Endothelial cell of umbilical vein (primary cell): ENCODE results near the gene MIGA1. TPM values are rescaled to one million over a fixed set of nuclear protein-coding genes. Genes with fewer than 3 reads are reported as not detected.
"Not testable (repeated sequence)": the region's sequence is repeated elsewhere in the genome, so short reads cannot be mapped to it uniquely, and the experiment has no call there.

Experiments used
- BruUV-seq: library from RNA; stranded (reverse); fragments of 400-500 nt; replicated peaks from 2 replicates; lab custom pipeline; 2021; lab: Mats Ljungman, UMichigan
- CTCF ChIA-PET: fragments of 300-600, 350-600 bp; sonication (Branson Sonifier 250); formaldehyde crosslinking; loops from one replicate; lab custom pipeline; 2021; ENCODE audit warnings: antibody characterized with exemption, inconsistent platforms; lab: Charles Lee
- POLR2A ChIA-PET: fragments of 300-600, 350-600 bp; sonication (Branson Sonifier 250); formaldehyde crosslinking; loops from one replicate; lab custom pipeline; 2021; ENCODE audit warnings: antibody characterized with exemption, inconsistent platforms; lab: Charles Lee
- DNase-seq: peaks from one replicate; pipeline ENCODE4 v3.0.0-alpha.2; 2011; ENCODE audit warnings: low read depth, low spot score
- FAIRE-seq: peaks from 2 replicates; lab custom pipeline; 2011; peaks lifted over from hg19 to GRCh38; lab: Jason Lieb, UNC
- H2AFZ ChIP-seq: 2 replicates; pipeline ENCODE4 v1.6.0; 2012; ENCODE audit warnings: low read depth, low read length, control low read depth, inconsistent platforms
- H3K27ac ChIP-seq: 2 replicates; pipeline ENCODE4 v1.5.1; 2011; ENCODE audit warnings: low read depth, mild to moderate bottlenecking, control low read depth, low read length, moderate library complexity; ENCODE audit not compliant: insufficient read depth
- H3K27me3 ChIP-seq, 2 experiments: 2 replicates each; pipeline versions ENCODE4 v1.6.0 to v1.6.1; 2011; ENCODE audit warnings: low read length in 2 of 2, mixed read lengths in 1 of 2; ENCODE audit not compliant: control insufficient read depth in 2 of 2, insufficient read depth in 2 of 2
- H3K36me3 ChIP-seq, 2 experiments: 2 replicates in 1 of 2; 3 replicates in 1 of 2; pipeline ENCODE4 v1.5.1; 2011; ENCODE audit warnings: low read length in 2 of 2, mild to moderate bottlenecking in 1 of 2, moderate library complexity in 1 of 2; ENCODE audit not compliant: control insufficient read depth in 2 of 2, insufficient read depth in 2 of 2; ENCODE audit errors: extremely low read depth in 1 of 2
- H3K4me1 ChIP-seq: 3 replicates; pipeline ENCODE4 v1.5.1; 2011; ENCODE audit warnings: mild to moderate bottlenecking, low read length; ENCODE audit not compliant: control insufficient read depth, insufficient read depth; ENCODE audit errors: extremely low read depth
- H3K4me2 ChIP-seq: 2 replicates; pipeline ENCODE4 v1.6.1; 2011; ENCODE audit warnings: low read length, control low read depth, mixed read lengths; ENCODE audit not compliant: insufficient read depth
- H3K4me3 ChIP-seq, 3 experiments: fragments of 200-600 bp in 1 of 3; sonication (generic), shearing (Covaris generic) in 1 of 3; replicated peaks in 1 of 3; 2 replicates each; pipeline ENCODE4 v1.5.1; 2011 to 2016; ENCODE audit warnings: control low read depth in 3 of 3, low read length in 3 of 3, mild to moderate bottlenecking in 2 of 3, inconsistent platforms in 1 of 3, low read depth in 1 of 3, moderate library complexity in 1 of 3; ENCODE audit not compliant: insufficient read depth in 1 of 3
- H3K79me2 ChIP-seq: 2 replicates; pipeline ENCODE4 v1.6.0; 2012; ENCODE audit warnings: low read length, inconsistent platforms; ENCODE audit not compliant: control insufficient read depth, insufficient read depth
- H3K9ac ChIP-seq: replicated peaks from 2 replicates; pipeline ENCODE3; 2011; ENCODE audit warnings: low read length, control low read depth; ENCODE audit not compliant: insufficient read depth; ENCODE audit errors: extremely low read depth
- H3K9me1 ChIP-seq: replicated peaks from 3 replicates; pipeline ENCODE4 v1.6.0; 2011; ENCODE audit warnings: mild to moderate bottlenecking, low read length; ENCODE audit not compliant: control insufficient read depth, insufficient read depth; ENCODE audit errors: extremely low read depth
- H3K9me3 ChIP-seq: replicated peaks from 2 replicates; pipeline ENCODE4 v1.5.1; 2012; ENCODE audit warnings: low read length, inconsistent platforms; ENCODE audit not compliant: control insufficient read depth, insufficient read depth
- H4K20me1 ChIP-seq: replicated peaks from 2 replicates; pipeline ENCODE3; 2011; ENCODE audit warnings: mild to moderate bottlenecking, low read length; ENCODE audit not compliant: control insufficient read depth, insufficient read depth; ENCODE audit errors: extremely low read depth
- EZH2 ChIP-seq: IDR thresholded peaks from 2 replicates; pipeline ENCODE4 v1.6.1; 2012; ENCODE audit warnings: borderline replicate concordance, low read depth, mild to moderate bottlenecking, moderate library complexity, low read length, inconsistent platforms; ENCODE audit not compliant: severe bottlenecking
- FOS ChIP-seq: IDR thresholded peaks from 2 replicates; pipeline ENCODE4 v1.6.1; 2011; ENCODE audit warnings: mild to moderate bottlenecking, low read length, moderate library complexity, borderline replicate concordance; ENCODE audit not compliant: insufficient read depth
- GATA2 ChIP-seq: IDR thresholded peaks from 2 replicates; pipeline ENCODE4 v1.7.0; 2011; ENCODE audit warnings: low read depth, mild to moderate bottlenecking, moderate library complexity, mixed read lengths, low read length; ENCODE audit not compliant: insufficient read length, insufficient read depth
- JUN ChIP-seq: IDR thresholded peaks from 2 replicates; pipeline ENCODE4 v1.6.1; 2011; ENCODE audit warnings: borderline replicate concordance, low read depth; ENCODE audit not compliant: insufficient read length, insufficient read depth
- MYC ChIP-seq: IDR thresholded peaks from one replicate; pipeline ENCODE4 v1.6.1; 2011; ENCODE audit warnings: mild to moderate bottlenecking, low read depth, low read length
- POLR2A ChIP-seq: IDR thresholded peaks from 2 replicates; pipeline ENCODE4 v1.6.1; 2012; ENCODE audit warnings: low read depth, mild to moderate bottlenecking, control low read depth, low read length
- POLR2AphosphoS5 ChIP-seq: IDR thresholded peaks from 2 replicates; pipeline ENCODE4 v1.6.1; 2012; ENCODE audit warnings: low read depth, mild to moderate bottlenecking, control low read depth, low read length, moderate library complexity; ENCODE audit not compliant: insufficient read depth
- dilution Hi-C: fragments of 300-500 bp; cut with MboI; formaldehyde crosslinking; loops from one replicate; pipeline ENCODE4 v1.15.0; 2019; ENCODE audit warnings: low sequenced_read_pairs; ENCODE audit not compliant: extremely low pct_ligation_motif_present
- intact Hi-C: fragments of 100-400 bp; cut with micrococcal nuclease; formaldehyde crosslinking; loops from one replicate; pipeline ENCODE4 v1.10.0; 2022
- polyA plus RNA-seq, 4 experiments: library from polyadenylated mRNA; depleted of rRNA in 3 of 4; stranded (reverse) in 3 of 4; unstranded in 1 of 4; fragments of >200 nt; gene quantifications; 2 replicates each; pipeline versions ENCODE4 v1.2.1 to v1.2.3, GENCODE V29; 2011 to 2012; ENCODE audit warnings: missing spikeins in 1 of 4
- total RNA-seq: library from RNA; stranded (reverse); gene quantifications from 2 replicates; pipeline ENCODE4 v1.2.3, GENCODE V29; 2021
- TF ChIP-seq, protein P1 (sequence below): IDR thresholded peaks from 2 replicates; pipeline ENCODE4 v1.6.1; 2011; ENCODE audit not compliant: insufficient read depth, insufficient read length
- TF ChIP-seq, protein P2 (sequence below), 2 donors: IDR thresholded peaks; 1 replicate in 1 of 2; 2 replicates in 1 of 2; pipeline ENCODE4 v1.5.1; 2011; ENCODE audit warnings: low read length in 2 of 2, mild to moderate bottlenecking in 2 of 2, moderate library complexity in 2 of 2, control low read depth in 1 of 2, inconsistent platforms in 1 of 2, low read depth in 1 of 2; ENCODE audit not compliant: insufficient read depth in 1 of 2; ENCODE audit errors: extremely low read depth in 1 of 2

The MIGA1 gene
- total and polyA plus RNA-seq, 2 donors (not counting 3 experiments of a cell fraction or from before 2014, with no cell fraction given): 2.8 to 14.6 TPM

DNA sequence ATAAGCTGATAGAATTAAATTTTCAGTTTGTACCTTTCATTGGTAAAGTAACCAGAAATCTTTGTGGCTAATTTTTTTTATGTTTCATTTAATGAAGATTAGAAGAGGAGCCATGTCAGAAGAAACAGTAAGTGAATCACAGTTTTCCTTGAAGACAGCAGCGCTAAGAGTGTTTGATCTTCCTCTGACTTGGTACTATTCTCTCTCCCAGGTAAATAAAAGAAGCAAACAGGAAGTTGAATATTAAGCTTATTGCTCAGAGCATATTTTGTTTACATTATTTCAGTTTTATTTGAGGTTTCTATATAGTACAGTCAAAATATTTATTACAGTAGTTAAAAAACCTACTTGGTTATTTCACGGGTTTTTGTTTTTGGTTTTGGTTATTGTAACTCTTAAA is 3.7 kb downstream of the MIGA1 start:
- POLR2A ChIA-PET: no interaction called here
- no peak for FAIRE-seq
- no TSS peak for BruUV-seq
- TF ChIP-seq, protein P1, sequence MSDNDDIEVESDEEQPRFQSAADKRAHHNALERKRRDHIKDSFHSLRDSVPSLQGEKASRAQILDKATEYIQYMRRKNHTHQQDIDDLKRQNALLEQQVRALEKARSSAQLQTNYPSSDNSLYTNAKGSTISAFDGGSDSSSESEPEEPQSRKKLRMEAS: no peak
- TF ChIP-seq MYC: no peak
- TF ChIP-seq, protein P2, sequence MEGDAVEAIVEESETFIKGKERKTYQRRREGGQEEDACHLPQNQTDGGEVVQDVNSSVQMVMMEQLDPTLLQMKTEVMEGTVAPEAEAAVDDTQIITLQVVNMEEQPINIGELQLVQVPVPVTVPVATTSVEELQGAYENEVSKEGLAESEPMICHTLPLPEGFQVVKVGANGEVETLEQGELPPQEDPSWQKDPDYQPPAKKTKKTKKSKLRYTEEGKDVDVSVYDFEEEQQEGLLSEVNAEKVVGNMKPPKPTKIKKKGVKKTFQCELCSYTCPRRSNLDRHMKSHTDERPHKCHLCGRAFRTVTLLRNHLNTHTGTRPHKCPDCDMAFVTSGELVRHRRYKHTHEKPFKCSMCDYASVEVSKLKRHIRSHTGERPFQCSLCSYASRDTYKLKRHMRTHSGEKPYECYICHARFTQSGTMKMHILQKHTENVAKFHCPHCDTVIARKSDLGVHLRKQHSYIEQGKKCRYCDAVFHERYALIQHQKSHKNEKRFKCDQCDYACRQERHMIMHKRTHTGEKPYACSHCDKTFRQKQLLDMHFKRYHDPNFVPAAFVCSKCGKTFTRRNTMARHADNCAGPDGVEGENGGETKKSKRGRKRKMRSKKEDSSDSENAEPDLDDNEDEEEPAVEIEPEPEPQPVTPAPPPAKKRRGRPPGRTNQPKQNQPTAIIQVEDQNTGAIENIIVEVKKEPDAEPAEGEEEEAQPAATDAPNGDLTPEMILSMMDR (IDR thresholded peaks at IDR 0.05; ENCODE audit: extremely low read depth in 1 of 2, insufficient read depth in 1 of 2, low read depth in 1 of 2, low read length in 2 of 2): no peak
- no peak for TF ChIP-seq GATA2
- no peak for TF ChIP-seq EZH2
- TF ChIP-seq POLR2AphosphoS5: no peak
- no peak for TF ChIP-seq FOS
- TF ChIP-seq POLR2A: no peak
- no peak for TF ChIP-seq JUN
- H3K9me3 ChIP-seq: no peaks in the 10 kb centered on the region
- no peaks in the 10 kb centered on the region for H3K27me3 ChIP-seq
- no peak overlapping the region for H2AFZ ChIP-seq
- no peak for DNase-seq
- dilution Hi-C loops (no loop called here), intact Hi-C loops (no loop called here)
- no peak overlapping the region for H3K4me2 ChIP-seq
- H4K20me1 ChIP-seq: no peaks in the 10 kb centered on the region
- H3K9ac ChIP-seq: no peak overlapping the region
- no peak overlapping the region for H3K4me3 ChIP-seq
- CTCF ChIA-PET: no interaction called here
- H3K36me3 ChIP-seq: no peaks in the 10 kb centered on the region
- H3K9me1 ChIP-seq: no peaks in the 10 kb centered on the region
- peaks cover 10% of the 10 kb centered on the region for H3K4me1 ChIP-seq
- peaks cover 34% of the 10 kb centered on the region for H3K79me2 ChIP-seq
- no peak overlapping the region for H3K27ac ChIP-seq

DNA sequence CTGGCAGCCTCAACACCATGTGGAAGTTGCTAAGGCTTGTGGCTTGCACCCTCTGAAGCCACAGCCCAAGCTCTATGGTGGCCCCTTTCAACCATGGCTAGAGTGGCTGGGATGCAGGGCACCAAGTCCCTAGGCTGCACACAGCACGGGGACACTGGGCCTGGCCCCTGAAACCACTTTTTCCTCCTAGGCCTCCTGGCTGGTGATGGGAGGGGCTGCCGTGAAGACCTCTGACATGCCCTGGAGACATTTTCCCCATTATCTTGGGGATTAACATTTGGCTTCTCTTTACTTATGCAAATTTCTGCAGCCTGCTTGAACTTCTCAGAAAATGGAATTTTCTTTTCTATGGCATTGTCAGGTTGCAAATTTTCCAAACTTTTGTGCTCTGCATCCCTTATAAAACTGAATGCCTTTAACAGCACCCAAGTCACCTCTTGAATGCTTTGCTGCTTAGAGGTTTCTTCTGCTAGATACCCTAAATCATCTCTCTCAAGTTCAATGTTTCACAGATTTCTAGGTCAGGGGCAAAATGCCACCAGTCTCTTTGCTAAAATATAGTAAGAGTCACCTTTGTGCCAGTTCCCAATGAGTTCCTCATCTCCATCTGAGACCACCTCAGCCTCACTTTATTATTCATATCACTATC is 6.8 kb downstream of the MIGA1 start:
- H3K4me2 ChIP-seq, H4K20me1 ChIP-seq, H3K4me1 ChIP-seq, POLR2A ChIA-PET, H2AFZ ChIP-seq, intact Hi-C loops, H3K36me3 ChIP-seq, H3K27ac ChIP-seq, H3K9me1 ChIP-seq, FAIRE-seq, CTCF ChIA-PET, dilution Hi-C loops, BruUV-seq, DNase-seq, H3K27me3 ChIP-seq, H3K4me3 ChIP-seq, H3K9ac ChIP-seq, H3K9me3 ChIP-seq: not testable (repeated sequence)
- peaks cover 17% of the 10 kb centered on the region for H3K79me2 ChIP-seq
